Activated CD4-positive, CD25-positive, alpha-beta regulatory T cell treated with anti-CD3 and anti-CD28 coated beads, Interleukin-2, amount 50 U/mL, for 72 hours (primary cell): ENCODE measurements around the gene SEC31B.

ENCODE experiments used
- DNase-seq: peaks from one replicate; pipeline ENCODE4 v3.0.0; 2021

The SEC31B gene

DNA sequence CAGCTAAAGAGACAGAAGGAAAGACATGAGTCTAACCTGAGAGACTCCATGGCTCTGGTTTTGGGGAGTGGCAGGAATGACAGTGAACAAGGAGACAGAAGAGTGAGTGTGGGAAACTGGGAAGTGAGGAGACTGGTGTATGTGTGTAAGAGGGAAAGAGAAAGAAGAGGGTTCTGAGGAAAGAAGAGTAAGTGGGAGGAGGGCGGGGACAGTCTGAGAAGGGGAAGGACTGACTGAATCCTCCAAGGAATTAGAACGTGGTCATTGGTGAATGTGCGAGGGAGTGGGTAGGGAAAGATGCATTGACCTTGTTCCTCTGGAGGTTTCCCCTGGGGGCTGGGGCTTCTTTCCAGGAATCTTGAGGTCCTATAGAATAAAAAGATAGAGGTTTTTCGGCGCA lies 30.3 kb downstream of the SEC31B start:
- no peak for DNase-seq

DNA sequence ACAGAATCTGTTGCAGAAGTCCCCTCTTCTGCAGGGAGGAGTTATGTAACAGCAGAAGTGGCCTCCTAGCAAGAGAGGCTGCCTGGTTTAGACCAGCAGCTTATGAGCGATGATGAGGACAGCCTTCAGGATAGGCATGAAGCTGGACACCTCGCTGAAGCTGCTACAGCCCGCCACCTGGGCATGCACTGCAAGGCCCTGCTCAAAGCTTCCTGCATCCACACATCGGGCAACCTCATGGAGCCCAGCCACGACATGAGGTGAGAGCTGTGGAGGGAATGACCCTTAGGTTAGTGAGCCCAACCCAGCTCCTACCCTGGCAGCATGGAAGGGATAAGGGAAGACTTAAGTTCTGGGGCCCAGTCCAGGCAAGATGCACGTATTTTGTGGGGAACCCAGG lies 32.1 kb downstream of the SEC31B start:
- DNase-seq, result no peak

DNA sequence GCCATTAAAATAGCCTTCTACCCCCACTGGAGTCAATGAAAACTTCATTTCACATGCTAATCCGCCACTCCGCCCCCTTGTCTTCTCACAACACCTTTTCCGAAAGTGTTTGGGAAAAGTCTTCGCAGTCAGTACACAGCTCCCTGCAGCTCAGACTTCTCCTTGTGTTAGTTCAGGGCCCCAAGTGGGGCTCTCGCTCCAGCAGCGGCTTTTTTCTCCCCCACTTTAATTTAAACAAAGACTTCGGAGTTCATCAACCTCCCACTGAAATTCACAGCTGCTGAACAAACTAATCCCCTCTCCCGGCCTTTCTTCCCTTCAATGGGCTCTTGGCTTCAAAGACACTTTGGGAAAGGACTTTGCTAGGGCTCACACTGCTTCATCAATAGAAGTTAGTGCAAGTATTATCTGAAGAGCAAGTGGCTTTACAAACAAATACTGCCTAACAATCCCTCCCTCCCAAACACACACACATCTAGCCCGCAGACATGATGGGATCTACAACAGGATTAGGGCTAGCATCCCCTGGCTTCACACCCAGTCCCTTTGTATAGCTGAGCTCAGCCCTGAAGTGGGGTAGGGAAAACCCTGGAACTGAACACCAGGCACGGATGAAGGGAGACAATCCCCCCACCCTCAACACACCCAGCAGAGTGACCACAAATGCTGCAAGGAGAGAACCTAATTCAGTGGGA lies 33.7 kb downstream of the SEC31B start:
- DNase-seq, result no peak

DNA sequence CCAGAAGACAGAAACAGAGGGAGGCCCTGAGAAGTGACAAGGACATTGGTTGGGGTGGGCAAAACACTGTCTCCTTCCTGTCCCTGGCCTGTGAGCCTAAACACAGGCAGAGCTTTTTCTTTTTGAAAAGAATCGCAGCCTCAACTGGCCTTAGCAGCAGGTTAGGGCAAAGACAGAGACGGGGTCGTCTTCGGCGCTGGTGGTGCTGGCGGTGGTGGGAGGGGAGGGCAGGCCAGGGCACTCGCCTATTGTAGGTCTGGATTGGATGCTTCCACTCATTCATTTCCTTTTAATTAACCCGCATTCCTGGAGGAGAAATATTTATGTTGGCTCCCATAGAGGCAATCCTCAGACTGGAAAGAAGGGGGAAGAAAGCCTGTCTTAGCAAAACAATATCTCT lies 34.3 kb downstream of the SEC31B start:
- no peak for DNase-seq

DNA sequence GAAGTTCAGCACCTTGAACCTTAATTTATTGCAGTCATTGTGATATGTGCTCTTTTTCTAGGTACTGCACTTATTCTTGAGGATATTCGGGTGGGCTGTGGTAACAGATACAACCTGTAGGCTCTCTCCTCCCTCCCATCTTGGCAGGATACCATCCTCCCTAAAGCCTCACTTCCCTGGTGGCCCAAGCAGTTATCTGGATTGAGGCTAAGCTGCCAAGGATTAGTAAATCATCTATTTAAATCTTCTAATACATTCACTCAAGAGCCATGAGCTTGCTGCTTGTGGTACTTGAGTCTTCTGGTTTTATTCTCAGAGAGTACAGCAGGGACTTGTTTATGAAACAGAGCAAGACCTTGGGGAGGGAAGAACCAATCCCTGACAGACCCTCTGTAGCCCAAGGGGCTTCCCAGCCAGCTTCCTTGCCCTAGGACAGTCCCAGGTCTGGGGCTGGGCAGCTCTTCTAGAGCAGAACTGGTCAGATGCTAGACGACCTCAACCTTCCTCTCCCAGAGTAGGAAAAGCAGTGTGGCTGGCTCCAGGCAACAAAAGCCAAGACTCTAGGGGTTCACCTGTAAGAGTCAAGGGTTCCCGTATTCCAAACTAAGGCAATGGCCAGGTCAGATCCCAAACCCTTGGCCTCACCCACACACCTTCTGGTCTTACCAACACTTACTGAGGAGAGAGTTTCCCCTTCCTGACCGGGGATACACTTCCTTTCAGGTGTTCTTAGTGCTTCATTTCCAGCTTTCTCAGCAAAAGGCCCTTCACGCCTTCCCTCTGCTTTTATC lies 35.6 kb downstream of the SEC31B start:
- no peak for DNase-seq

DNA sequence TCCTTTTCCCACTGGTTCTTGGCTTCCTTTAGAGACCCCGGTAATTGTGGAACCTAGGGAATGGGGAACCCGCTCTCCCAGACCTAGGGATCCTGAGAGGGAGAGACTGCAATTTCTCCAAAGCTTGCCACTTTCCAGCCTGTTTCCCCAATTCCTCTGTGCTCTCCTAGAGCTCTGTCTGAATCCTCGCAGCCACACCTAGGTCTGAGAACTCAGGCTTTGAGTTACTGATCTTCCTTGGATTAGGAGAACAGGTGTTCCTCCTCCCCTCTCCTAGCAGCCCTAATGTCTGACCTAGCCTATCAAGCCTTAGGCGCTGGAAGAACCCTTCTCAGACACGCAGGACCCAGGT lies 36.9 kb downstream of the SEC31B start:
- no peak for DNase-seq

DNA sequence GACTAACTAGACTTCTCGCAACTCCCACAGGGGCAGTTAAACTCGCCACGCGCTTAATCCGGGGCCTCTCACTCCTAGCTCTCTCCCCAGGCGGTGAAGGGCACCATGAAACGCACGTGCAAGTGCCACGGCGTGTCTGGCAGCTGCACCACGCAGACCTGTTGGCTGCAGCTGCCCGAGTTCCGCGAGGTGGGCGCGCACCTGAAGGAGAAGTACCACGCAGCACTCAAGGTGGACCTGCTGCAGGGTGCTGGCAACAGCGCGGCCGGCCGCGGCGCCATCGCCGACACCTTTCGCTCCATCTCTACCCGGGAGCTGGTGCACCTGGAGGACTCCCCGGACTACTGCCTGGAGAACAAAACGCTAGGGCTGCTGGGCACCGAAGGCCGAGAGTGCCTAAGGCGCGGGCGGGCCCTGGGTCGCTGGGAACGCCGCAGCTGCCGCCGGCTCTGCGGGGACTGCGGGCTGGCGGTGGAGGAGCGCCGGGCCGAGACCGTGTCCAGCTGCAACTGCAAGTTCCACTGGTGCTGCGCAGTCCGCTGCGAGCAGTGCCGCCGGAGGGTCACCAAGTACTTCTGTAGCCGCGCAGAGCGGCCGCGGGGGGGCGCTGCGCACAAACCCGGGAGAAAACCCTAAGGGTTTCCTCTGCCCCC lies 37.4 kb downstream of the SEC31B start:
- DNase-seq, result peak; percentile 74

DNA sequence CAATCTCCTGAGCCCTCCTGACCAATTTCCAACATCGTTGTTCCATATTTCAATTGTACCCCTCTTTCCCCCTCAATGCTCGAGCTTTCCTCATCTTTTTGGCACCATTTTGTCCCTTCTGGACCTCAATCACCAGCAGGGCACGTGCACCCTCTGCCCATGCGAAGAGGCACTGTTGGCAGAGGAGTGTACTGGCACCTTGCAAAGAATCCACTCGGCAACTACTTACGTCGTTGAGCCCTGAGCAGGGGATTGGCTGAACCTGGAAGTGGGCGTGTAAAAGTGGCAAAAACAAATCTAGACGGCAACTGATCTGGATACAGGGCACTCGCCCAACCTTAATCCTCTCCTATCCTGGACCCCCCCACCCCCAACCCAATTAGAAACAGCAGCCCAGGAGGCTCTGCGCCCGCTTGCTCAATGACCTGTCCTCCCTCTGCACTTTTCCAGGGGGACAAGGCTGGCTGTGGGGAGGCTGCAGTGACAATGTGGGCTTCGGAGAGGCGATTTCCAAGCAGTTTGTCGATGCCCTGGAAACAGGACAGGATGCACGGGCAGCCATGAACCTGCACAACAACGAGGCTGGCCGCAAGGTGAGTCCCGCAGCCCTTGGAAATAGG lies 38.1 kb downstream of the SEC31B start:
- DNase-seq, result peak; percentile 87

DNA sequence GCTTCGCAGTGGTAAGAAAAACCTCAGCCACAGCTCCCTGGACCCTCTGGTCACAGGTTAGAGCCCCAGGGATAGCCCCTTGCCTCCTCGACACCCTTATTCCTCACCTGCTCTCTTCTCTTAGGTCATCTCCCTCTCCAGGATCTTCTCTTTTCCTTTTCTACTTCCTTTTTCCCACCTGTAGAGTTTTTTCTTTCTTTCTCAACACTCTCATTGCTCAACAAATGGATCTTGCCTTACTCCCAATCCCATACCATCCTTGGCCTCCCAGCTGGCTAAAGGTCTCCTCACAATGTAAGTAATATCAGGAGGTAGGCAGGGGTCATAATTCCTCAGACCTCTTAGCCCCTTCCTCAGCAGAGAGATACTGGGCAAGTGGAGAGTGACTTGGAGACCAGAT lies 39.7 kb downstream of the SEC31B start:
- no peak for DNase-seq

DNA sequence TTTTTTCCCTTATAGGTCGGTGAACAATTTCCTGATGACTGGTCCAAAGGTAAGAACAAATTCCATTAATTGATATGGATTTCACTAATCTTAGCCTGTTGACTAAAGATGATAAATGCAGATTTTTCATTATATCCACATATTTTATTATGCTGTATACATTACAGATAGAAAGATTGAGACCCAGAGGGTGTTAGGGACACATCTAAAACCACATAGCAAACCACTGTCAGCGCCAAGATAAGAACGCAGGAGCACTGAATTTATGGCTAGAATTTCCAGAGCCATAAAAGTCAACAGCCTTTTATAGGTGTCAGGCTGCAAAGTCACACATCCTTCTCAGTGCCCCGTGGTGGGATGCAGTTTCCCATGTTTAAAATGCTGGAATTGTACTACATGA lies 40.6 kb downstream of the SEC31B start:
- no peak for DNase-seq

DNA sequence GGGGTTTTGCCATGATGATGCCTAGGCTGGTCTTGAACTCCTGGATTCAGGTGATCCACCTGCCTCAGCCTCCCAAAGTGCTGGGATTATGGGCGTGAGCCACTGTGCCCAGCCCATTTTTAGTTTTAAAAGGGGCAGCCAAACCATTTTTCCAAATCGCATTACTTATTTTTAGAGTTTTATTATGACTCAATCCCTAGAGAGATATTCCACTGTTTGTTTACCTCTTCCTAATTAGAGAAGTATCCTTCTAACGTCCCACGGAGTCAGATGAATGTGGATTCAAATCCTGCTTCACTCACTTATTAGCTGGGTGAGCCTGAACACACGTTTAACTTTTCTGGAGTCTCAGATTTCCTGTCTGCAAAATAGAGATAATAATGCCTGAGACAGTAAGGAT lies 41.7 kb downstream of the SEC31B start:
- no peak for DNase-seq

DNA sequence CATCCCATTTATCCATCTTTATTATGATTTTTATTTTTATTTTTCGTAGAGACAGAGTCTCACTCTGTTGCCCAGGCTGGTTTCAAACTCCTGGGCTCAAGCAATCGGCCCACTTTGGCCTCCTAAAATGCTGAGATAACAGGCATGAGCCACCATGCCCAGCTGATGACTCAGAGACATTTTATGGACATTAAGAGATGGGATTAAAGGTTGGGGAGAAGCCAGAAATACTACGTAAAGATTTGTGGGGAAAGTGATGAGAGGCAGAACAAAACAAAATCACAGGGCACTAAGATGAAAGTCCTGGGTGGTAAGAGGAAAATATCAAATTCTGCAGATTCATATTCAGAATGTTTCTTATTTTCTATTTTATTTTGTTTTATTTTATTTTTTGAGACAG lies 49.3 kb downstream of the SEC31B start:
- no peak for DNase-seq

DNA sequence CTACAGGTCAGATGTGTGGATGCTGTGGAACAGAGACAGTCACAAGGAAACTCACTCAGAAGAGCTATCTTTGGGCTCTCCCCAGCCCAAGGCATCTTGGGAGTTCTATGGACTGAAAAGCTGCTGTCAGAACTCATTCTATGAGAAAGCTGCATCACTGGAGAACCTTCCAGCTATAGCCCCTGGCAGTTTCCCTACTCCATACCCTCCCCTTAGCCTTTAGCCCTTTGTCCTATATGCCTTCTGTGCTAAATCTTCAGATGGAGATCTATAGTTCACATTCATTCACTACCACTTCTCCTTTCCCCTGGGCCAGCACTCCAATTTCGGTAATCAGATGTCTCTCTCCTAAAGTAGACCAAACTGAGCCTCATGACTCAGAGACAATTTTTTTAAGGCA lies 49.9 kb downstream of the SEC31B start:
- no peak for DNase-seq

DNA sequence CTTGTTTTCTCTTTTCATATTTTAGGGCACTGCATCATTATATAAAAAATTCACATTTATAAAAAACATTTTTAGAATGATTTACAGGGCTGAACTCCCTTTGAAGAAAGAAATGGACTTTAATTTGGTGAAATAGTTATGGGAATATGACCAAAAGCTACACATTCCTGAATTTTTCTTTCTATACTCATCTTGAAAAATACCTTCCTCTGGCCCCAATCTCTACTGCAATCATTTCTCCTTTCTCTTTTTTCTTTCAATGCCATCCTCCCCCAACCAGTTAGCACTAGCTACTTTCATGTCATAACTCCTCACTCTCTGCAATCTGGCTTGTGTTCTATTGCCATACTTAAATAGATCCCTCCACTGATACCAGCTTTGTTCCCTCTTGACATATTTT lies 50.7 kb downstream of the SEC31B start:
- DNase-seq, result no peak

DNA sequence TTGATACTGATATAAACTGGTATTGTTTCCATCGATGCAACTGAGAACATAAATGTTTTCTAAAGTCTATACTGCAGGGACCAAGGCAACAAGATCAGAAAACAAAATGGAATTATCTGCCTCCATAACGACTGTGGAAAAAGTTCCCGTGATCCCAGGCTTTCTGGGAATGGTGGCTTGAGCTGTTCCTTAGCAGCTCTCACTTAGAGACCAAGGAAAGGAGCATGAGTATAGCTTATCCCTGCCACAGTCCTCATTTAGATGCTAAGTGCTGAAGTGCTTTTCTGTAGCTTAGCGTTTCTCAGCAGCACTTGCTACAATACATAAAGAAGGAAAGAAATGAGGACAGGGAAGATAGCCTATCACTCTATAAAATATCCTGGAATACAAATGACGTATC lies 51.3 kb downstream of the SEC31B start:
- DNase-seq, result no peak

DNA sequence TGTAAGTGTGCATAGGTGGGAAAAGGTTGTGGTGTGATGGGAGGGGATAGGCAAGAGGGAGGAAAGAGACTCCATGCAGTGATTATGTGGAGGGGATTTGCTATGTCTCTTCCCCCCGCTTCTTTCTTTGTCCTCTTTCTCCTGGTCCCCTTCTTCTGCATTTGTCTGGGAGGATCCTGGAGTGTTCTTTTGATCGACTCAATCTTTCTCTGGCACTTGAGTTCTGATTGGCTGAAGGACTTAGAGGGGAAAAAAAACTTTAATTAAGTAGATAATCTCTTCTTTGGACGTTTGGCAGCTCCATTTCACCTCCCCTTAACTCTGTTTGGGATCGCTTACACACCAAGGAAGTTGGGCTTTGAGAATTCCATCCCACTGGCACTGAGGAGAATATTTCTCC lies 57.0 kb downstream of the SEC31B start, which contains the start of gene WNT8B:
Gene WNT8B (plus strand): TSS at position 301 of the 400 bp plus-strand sequence. CDS start 160 bp downstream, outside the sequence.
- no peak for DNase-seq

DNA sequence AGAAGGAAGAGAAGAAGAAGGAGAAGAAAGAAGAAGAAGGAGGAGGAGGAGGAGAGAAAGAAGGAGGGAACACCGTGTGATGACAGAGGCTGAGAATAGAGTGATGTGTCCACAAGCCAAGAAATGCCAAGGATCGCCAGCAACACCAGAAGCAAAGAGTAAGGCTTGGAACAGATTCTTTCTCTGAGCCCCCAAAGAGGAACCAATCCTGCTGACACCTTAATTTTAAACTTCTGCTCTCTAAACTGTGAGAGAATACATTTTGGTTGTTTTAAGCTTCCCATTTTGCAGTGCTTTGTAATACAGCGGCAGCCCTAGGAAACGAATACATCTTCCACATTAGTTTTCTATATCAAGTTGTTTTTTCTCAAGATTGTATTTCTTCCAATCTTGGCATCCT lies 70.7 kb downstream of the SEC31B start:
- no peak for DNase-seq

DNA sequence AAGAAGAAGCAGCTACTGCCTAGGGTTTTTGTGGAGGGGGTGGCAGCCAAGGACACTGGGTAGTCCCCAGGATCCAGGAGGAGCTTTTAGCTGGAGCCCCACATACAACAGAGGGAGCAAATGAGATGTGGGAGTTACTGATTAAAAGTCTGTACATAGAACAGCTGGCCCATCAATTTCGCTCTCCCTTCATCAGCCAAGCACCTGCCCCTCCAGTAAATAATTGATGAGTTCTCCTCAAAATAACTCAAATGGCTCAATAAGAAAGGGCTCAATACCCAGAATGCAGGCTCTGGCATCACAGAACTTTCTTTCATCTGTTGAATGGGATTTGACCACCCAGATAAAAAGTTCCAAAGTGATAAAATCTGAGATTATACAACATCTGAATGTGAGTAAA lies 72.0 kb downstream of the SEC31B start:
- no peak for DNase-seq

DNA sequence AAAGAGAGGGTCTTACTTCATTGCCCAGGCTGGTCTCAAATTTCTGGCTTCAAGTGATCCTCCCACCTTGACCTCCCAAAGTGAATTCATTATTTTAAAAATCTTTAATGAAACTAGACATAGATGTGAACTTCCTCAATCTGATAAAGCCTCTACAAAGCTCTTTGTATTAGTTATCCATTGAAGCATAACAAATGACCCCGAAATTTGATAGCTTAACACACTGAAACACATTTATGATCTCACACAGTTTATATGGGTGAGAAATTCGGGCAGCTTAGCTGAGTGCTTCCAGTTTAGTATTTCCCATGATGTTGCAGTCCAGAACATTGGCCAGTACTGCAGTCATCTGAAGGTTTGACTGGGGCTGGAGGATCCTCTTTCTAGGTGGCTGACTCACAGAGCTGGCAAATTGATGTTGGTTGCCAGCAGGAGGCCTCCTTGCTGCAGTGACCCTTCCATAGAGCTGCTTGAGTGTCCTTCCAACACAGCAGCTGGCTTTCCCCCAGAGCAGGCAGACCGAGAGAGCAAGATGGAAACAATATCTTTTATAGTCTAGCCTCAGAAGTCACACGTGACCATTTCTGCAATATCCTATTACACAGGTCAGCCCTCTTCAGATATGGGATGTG lies 73.4 kb downstream of the SEC31B start:
- DNase-seq, result no peak

DNA sequence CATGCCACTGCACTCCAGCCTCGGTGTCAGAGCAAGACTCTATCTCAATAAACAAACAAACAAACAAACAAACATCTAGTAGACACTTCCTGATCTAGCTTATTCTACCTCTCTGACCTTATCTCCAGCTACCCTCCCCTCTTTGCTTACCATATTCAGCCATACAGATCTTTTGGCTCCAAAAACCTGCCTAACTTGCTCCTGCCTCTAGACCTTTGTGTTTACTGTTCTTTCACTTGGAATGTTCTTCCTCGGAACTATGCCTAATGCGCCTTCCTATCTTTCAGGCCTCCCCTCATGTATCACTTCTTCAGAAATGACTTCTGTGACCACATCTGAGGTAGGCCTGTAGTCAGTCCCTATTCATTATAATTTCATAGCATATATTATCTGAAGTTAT lies 77.1 kb downstream of the SEC31B start:
- DNase-seq, result no peak

DNA sequence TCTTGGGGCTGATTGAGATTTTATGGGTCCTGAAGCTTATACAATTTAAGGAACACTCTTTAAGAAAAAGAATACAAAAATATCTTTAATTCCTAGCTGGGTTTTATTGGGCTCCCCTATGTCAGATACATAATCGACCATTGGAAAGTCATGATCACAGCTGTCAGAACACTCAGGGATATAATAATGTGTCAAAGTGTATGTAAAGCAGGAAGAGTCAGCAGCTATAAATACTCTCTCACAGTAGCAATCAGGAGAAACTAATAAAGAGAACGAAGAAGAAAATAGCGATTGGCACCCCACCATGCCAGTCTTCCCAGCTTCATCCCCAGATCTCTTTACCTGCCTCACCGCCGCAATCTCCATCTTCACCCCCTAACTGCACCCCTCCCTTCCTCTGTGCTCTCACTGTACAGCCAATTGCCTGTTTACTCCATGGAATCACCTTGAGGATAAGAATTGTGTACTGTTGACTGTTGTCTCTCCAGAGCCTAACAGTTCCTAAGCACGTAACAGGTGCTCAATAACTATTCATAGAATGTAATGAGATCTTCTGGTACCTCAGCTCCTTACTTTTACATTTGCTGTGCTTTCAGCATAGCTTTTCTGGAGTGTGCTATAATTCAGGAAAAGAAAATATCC lies 80.9 kb downstream of the SEC31B start:
- DNase-seq, result no peak
